Stimulated activated CD4-positive, alpha-beta T cell treated with anti-CD3 and anti-CD28 coated beads, Interleukin-4, amount 100 ng/mL, for 24 hours (primary cell): ENCODE results near the gene OST4.

Experiments used
- DNase-seq: peaks from one replicate; pipeline ENCODE4 v3.0.0-alpha.2; 2020

Gene OST4

DNA sequence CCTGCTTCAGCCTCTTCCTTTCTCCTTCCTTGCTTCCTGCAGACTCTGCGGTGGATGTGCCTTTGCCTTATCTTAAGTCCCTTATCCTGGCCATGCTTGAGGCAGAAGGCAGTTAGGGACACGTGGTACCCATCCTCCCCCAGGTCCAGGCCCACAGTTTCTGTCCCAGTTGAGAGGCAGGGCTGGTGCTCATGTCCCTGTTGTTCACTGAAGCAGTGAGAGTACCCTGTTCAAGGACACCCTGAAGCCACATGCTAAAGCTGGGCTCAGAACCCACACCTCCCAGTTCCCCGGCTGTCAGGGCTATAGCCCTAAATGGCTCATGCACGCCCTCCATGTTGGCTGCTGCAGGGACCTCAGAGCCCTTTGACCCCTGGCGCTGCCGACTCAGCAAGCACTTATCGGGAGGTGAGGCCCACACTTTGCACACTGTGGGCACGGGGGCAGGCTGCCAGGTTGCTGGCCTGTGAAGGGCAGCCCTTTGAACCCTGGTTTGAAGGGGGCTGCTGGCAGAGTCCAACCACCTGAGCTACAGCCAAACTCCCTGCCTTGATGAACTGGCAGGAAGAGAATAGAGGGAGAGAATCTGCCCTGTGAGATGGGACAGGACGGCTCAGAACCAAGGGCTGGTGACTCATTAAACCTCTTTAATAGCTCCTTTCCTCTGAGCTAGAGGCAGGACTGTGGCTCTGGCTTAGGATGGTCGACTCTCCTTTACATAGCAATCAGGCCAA, 21.4 kb upstream of the OST4 start:
- DNase-seq: no peak

GRCh38 chr2:27091746-27092695, 20.6 kb upstream of the OST4 start:
- DNase-seq: no peak

DNA sequence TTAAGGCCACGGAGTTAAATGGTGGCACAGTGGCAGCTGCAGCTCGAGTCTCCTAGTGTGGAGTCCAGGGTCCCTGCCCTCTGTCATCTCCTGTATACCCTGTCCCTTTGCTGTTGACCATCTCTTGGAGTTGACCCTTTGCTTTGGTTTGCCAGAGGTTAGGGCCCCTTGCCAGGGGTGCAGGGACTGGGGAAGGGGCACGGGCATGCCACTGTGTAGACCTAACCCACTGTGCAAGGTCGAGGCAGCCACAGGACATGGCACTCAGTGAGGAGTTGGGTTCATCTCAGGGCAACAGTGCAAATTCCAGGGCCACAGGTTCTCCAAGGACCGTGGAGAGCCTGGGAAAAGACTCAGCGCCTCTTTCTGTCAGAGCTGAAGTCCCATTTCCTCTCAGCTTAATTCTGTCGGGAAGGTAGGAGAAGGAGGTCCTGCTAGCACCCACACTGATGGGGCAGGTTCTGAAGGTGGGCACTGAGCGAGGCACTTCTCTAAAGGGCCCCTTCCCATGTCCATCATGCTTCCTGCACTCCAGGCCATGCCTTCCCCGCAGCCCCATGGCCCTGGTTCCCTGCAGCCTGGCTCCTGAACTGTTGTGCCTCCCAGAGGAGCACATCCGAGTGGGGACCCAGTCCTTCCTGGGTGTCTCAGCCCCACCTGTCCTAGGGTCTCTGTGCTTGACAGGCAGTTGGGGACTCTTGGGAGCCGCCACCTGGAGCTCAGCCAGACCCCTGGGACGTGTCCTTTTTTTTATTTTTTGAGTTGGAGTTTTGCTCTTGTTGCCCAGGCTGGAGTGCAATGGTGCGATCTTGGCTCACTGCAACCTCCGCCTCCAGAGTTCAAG, 17.9 kb upstream of the OST4 start:
- no peak for DNase-seq

- DNase-seq: no peak
Measured at GRCh38 chr2:27088634-27089033, 17.2 kb upstream of the OST4 start.

- no peak for DNase-seq
Measured at GRCh38 chr2:27087823-27088410, 16.5 kb upstream of the OST4 start.

GRCh38 chr2:27086724-27087593, 15.5 kb upstream of the OST4 start, which contains the start of gene KHK:
TSS of gene KHK (plus strand) at chr2:27086772. CDS start at chr2:27087260, 488 bp downstream.
- no peak for DNase-seq

GRCh38 chr2:27086090-27086723, 14.8 kb upstream of the OST4 start:
- peak; percentile 98 for DNase-seq

- peak; percentile 32 for DNase-seq
Measured at GRCh38 chr2:27085673-27086089, 14.2 kb upstream of the OST4 start.

- DNase-seq: no peak
Measured at GRCh38 chr2:27085062-27085672, 13.7 kb upstream of the OST4 start.

GRCh38 chr2:27084297-27085061, 13.0 kb upstream of the OST4 start:
- DNase-seq: no peak

GRCh38 chr2:27083410-27084296, 12.2 kb upstream of the OST4 start:
- DNase-seq: no peak

GRCh38 chr2:27082773-27083409, 11.4 kb upstream of the OST4 start:
- no peak for DNase-seq

- DNase-seq: no peak
Measured at GRCh38 chr2:27081984-27082772, 10.7 kb upstream of the OST4 start.

DNA sequence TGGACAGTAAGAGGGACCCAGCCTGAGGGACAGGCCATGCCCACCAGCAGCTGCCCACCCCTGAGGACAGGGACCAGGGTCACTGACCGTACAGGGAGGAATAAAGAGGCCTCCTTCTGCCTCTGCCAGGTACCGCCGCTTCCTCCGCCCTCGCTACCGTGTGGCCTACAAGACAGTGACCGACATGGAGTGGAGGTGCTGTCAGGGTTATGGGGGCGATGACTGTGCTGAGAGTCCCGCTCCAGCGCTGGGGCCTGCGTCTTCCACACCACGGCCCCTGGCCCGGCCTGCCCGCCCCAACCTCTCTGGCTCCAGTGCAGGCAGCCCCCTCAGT, 9.1 kb upstream of the OST4 start:
- no peak for DNase-seq

DNA sequence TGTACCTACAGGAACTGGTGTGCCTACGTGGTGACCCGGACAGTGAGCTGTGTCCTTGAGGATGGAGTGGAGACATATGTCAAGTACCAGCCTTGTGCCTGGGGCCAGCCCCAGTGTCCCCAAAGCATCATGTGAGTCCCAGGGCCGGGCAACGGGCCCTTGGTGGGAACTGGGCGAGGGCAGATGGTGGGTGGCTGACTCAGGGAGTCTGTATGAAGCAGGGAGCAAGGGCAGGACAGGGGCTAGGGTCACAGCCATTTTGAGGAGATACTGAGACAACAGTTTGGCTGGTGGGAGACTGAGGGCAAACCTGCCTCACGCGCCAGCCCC, 8.7 kb upstream of the OST4 start:
- DNase-seq: no peak

DNA sequence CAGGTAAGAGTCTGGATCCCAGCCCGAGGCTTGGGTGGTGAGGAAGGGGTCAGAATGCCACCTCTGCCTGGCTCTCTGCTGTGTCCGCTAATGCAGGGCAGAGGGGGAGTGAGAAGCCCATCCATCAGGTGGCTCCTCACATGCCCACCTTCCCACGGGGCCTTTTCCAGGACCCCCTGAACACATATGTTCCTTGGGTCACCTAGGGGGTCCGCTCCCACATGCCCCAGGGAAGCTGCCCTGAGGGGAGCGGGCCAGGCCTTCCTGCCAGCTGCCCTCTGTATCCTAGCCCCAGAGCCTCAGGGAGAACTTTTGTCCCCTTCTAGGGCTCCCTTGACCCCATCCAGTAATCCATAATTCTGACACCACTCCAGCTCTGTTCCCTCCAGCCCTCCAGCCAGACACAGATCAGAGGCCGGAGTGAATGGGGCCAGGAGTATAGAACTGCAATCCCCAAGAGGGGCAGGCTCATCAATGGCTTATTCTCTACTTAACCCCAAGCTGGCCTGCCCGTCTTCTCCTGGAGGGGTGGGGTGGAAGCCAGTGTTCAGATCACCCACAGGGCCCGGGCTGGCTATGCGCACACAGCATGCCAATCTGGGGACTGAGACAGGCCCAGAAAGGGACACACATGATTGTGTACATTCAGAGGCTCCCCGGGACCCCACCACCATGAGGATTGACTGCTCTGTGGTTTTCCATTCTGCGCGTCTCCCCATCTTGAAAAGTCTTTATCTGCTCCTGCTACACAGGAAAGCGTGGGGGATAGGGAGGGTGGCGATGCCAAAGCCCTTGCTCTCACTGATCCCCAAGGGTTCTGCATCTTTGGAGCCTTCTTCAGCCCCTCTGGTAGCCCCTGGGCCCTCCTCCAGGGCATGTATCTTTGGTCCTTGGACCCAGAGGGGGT, 8.0 kb upstream of the OST4 start:
- no peak for DNase-seq
